ENCODE results near the gene NDUFAF7. TPM values are rescaled to one million over a fixed set of nuclear protein-coding genes. Genes with fewer than 3 reads are reported as not detected.
"Not testable (repeated sequence)": the region's sequence is repeated elsewhere in the genome, so short reads cannot be mapped to it uniquely, and the experiment has no call there.

NDUFAF7 gene
- total RNA-seq, 1 experiment from 2014 or later = 23.9 TPM

DNA sequence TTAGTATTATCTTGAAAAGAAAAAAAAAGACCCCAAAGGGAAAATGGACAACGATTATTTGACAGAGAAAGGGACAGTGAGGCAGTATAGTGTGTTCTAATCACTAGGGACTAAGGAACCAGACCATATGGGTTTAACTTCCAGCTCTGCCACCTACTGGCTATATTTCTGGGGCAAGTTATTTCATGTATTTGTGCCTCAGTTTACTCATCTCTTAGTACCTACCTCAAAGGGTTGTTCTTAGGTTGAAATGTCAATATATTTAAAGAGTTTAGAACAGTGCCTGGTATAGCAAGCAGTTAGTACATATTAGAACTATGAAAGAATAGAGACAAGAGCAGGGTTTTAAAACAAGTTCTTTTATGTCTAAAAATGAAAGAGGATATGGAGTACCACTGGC, 50.5 kb downstream of the NDUFAF7 start:
- DNase-seq (ENCODE audit: low read depth) = no peak

GRCh38 chr2:37282746-37283145, 51.3 kb downstream of the NDUFAF7 start:
- DNase-seq (ENCODE audit: low read depth) = no peak

DNA sequence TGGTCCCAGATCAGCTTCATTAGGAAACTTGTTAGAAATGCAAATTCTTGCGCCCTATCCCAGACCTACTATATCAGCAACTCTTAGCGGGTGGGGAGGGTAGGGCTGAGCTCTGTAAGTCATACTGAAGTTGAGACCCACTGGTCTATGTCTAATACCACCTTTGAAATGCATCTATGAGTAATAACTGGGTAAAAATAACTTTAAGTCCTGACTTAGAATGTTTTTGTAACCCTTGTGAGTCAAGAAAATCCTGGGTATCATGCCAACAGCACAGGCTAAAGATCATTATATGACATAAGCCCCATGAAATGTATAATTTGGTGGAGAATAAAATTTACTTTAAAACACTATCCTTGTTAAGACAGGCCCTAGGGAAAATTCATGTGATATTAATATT, 51.7 kb downstream of the NDUFAF7 start:
- peak; percentile 71 for DNase-seq (ENCODE audit: low read depth)

DNA sequence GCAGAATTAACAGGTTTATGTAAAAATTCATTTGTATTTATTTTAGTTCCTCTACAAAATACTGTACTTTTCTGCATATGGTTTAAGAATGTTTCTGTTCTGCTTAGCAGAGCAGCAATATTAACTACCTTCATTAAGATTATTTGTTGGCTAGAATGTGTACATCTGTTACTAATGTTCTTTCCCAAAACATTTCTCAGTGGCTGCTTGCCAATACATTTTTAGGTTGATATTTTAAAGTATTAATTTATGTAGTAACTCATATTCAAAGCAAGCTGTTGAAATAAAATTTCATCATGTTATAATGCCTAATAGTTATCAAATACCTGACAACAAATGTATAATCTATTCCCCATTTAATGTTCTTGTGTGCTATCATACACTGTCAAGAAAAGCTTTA, 52.9 kb downstream of the NDUFAF7 start:
- DNase-seq (ENCODE audit: low read depth) = no peak

DNA sequence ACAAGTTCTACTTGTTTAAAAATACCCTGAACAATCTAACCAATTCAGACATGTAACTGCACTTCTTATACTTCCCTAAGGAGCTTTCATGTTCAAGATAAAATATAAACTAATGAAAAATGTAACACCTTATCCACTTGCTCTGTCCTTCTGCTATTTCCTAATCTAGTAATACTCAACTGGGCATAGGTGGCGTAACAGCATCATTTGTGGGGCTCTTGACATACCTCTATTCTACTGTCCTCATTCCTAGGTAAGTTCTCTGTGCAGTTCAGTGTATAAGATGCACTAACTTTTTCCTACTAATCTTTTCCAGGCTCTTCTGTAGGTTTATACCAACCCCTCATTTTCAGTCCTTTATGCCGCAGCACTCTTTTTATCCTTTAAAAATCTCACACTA, 56.5 kb downstream of the NDUFAF7 start:
- peak; percentile 8 for DNase-seq (ENCODE audit: low read depth)

DNA sequence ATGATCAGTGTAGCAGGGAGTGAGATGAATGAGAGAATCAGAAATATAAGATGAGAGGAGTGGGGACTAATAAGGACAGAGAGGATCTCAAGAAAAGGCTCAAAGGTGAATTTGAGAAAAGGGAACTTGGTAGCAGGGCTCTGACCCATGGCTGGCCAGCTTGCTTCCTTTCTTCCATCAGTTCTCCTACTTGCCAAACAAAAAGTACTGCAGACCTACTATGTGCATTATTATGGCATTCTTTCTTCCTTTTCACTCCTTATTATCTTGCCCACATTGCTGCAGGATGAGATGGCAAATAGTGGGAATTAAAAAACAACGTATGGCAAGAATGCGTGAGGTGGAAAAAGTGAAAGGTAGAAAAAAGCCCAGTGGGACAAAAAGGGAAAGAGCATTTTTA, 60.2 kb downstream of the NDUFAF7 start:
- DNase-seq (ENCODE audit: low read depth) = no peak

- not testable (repeated sequence) for DNase-seq (ENCODE audit: low read depth)
Measured at GRCh38 chr2:37294858-37295257, 63.4 kb downstream of the NDUFAF7 start.

GRCh38 chr2:37295469-37296073, 64.1 kb downstream of the NDUFAF7 start:
- DNase-seq (ENCODE audit: low read depth) = no peak

DNA sequence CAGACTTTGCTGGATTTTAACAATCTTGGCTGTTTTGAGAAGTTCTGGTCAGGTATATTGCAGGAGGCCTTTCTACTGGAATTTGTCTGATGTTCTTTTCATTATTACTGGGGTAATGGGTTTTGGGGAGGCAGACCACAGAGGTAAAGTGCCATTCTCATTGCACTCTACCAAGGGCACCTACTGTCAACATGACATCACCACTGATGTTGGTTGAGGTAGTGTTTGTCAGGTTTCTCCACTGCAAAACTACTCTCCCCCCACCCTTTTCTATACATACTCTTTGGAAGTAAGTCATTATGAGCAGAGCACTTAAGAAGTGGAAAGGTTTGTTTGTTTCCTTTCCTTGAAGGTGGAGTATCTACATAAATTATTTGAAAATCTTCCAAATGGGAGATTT, 66.2 kb downstream of the NDUFAF7 start:
- no peak for DNase-seq (ENCODE audit: low read depth)

Other genes starting within 250 kb of the NDUFAF7 start
- gene HEATR5B, start 147.3 kb upstream of the NDUFAF7 start, total RNA-seq (2014; rRNA removed; shearing (Covaris generic)) = 13.3 and 13.6 TPM in 2 replicates
- gene GPATCH11, start 147.1 kb upstream of the NDUFAF7 start, total RNA-seq (2014; rRNA removed; shearing (Covaris generic)) = 14.1 and 16.5 TPM in 2 replicates
- 26.3 and 30.9 TPM in 2 replicates for gene EIF2AK2, start 74.7 kb upstream of the NDUFAF7 start, total RNA-seq (2014; rRNA removed; shearing (Covaris generic))
- not detected in 2 replicates for gene SULT6B1, start 43.0 kb upstream of the NDUFAF7 start, total RNA-seq (2014; rRNA removed; shearing (Covaris generic))
- 33.3 and 34.9 TPM in 2 replicates for gene CEBPZOS, start 35.2 kb upstream of the NDUFAF7 start, total RNA-seq (2014; rRNA removed; shearing (Covaris generic))
- gene CEBPZ, start 62 bp upstream of the NDUFAF7 start, total RNA-seq (2014; rRNA removed; shearing (Covaris generic)) = 57.1 and 67.9 TPM in 2 replicates
- 94.0 and 96.4 TPM in 2 replicates for gene PRKD3, start 93.2 kb downstream of the NDUFAF7 start, total RNA-seq (2014; rRNA removed; shearing (Covaris generic))
- 126 and 137 TPM in 2 replicates for gene QPCT, start 113.0 kb downstream of the NDUFAF7 start, total RNA-seq (2014; rRNA removed; shearing (Covaris generic))

All from RPMI7951 (cell line).